GM21528 (cell line): ENCODE data around the gene FUOM.

ENCODE experiments used
- ATAC-seq: cut with Tn5 transposase; IDR thresholded peaks from one replicate; pipeline ENCODE4 v1.9.1; 2021; ENCODE audit warnings: mild to moderate bottlenecking, moderate library complexity; ENCODE audit not compliant: unreplicated experiment, low FRiP score

FUOM gene

GRCh38 chr10:133316732-133317131 lies 41.1 kb downstream of the FUOM start:
- no peak for ATAC-seq

- no peak for ATAC-seq
Measured at GRCh38 chr10:133316266-133316665, 41.6 kb downstream of the FUOM start.

GRCh38 chr10:133315847-133316246 lies 42.0 kb downstream of the FUOM start:
- ATAC-seq: no peak

- no peak for ATAC-seq
Measured at GRCh38 chr10:133314911-133315310, 42.9 kb downstream of the FUOM start.

GRCh38 chr10:133313192-133313591 lies 44.6 kb downstream of the FUOM start:
- no peak for ATAC-seq

- ATAC-seq: no peak
Measured at GRCh38 chr10:133312769-133313145, 45.1 kb downstream of the FUOM start.

- no peak for ATAC-seq
Measured at GRCh38 chr10:133312016-133312768, 45.6 kb downstream of the FUOM start.

- ATAC-seq: no peak
Measured at GRCh38 chr10:133311570-133311969, 46.2 kb downstream of the FUOM start.

- ATAC-seq: no peak
Measured at GRCh38 chr10:133310789-133311188, 47.0 kb downstream of the FUOM start.

- no peak for ATAC-seq
Measured at GRCh38 chr10:133310399-133310755, 47.4 kb downstream of the FUOM start.

GRCh38 chr10:133309720-133310398 lies 48.0 kb downstream of the FUOM start:
- ATAC-seq: no peak

GRCh38 chr10:133309100-133309719 lies 48.6 kb downstream of the FUOM start:
- peak; percentile 70 for ATAC-seq

- peak; percentile 84 for ATAC-seq
Measured at GRCh38 chr10:133308421-133309099, 49.3 kb downstream of the FUOM start, which contains the start of the genes TUBGCP2 and ZNF511. Gene TUBGCP2, minus strand, starts transcription at chr10:133308872. Its CDS starts 5,931 bp downstream, at chr10:133302941. Gene ZNF511, plus strand, starts transcription at chr10:133308914. Its CDS starts 30 bp downstream, at chr10:133308944.

- peak; percentile 39 for ATAC-seq
Measured at GRCh38 chr10:133307776-133308420, 49.9 kb downstream of the FUOM start.

- ATAC-seq: no peak
Measured at GRCh38 chr10:133306941-133307379, 50.9 kb downstream of the FUOM start.

GRCh38 chr10:133306097-133306476 lies 51.7 kb downstream of the FUOM start:
- no peak for ATAC-seq
